Astrocyte (in vitro differentiated cells and primary cell): ENCODE data around the gene ZNF273. TPM values are rescaled to one million over a fixed set of nuclear protein-coding genes. Genes with fewer than 3 reads are reported as not detected.

Experiments
- DNase-seq: peaks from one replicate; pipeline ENCODE4 v3.0.0-alpha.2; 2010; ENCODE audit warnings: low read depth
- FAIRE-seq: peaks from 2 replicates; lab custom pipeline; 2011; peaks lifted over from hg19 to GRCh38; lab: Jason Lieb, UNC
- H2AFZ ChIP-seq: 2 replicates; pipeline ENCODE4 v1.6.0; 2012; ENCODE audit warnings: low read depth, low read length, inconsistent platforms
- H3K27ac ChIP-seq: 2 replicates; pipeline ENCODE4 v1.5.1; 2011; ENCODE audit warnings: low read depth, low read length, inconsistent platforms
- H3K27me3 ChIP-seq: 2 replicates; pipeline ENCODE4 v1.6.0; 2011; ENCODE audit warnings: low read length, inconsistent platforms; ENCODE audit not compliant: insufficient read depth
- H3K36me3 ChIP-seq: 2 replicates; pipeline ENCODE4 v1.5.1; 2011; ENCODE audit warnings: low read length, inconsistent platforms; ENCODE audit not compliant: insufficient read depth
- H3K4me1 ChIP-seq: 2 replicates; pipeline ENCODE4 v1.5.1; 2011; ENCODE audit warnings: low read length, inconsistent platforms; ENCODE audit not compliant: insufficient read depth
- H3K4me2 ChIP-seq: 2 replicates; pipeline ENCODE4 v1.6.0; 2012; ENCODE audit warnings: low read length, inconsistent platforms
- H3K4me3 ChIP-seq: 2 replicates; pipeline ENCODE4 v1.5.1; 2011; ENCODE audit warnings: low read depth, mild to moderate bottlenecking, low read length, inconsistent platforms; ENCODE audit not compliant: insufficient read depth
- H3K79me2 ChIP-seq: 2 replicates; pipeline ENCODE4 v1.6.0; 2012; ENCODE audit warnings: mild to moderate bottlenecking, low read length, inconsistent platforms; ENCODE audit not compliant: insufficient read depth
- H3K9ac ChIP-seq: 2 replicates; pipeline ENCODE4 v1.6.0; 2012; ENCODE audit warnings: mild to moderate bottlenecking, low read length, inconsistent platforms
- H3K9me3 ChIP-seq: 2 replicates; pipeline ENCODE4 v1.5.1; 2012; ENCODE audit warnings: low read depth, mild to moderate bottlenecking, low read length, inconsistent platforms; ENCODE audit not compliant: insufficient read depth
- H4K20me1 ChIP-seq: 2 replicates; pipeline ENCODE4 v1.6.0; 2012; ENCODE audit warnings: low read length, inconsistent platforms; ENCODE audit not compliant: insufficient read depth
- H3K27ac Mint-ChIP-seq: one replicate; pipeline ENCODE4 v1.8.0; 2021; ENCODE audit warnings: mild to moderate bottlenecking, mixed read lengths; ENCODE audit not compliant: unreplicated experiment
- H3K27me3 Mint-ChIP-seq: one replicate; pipeline ENCODE4 v1.8.0; 2021; ENCODE audit warnings: low read depth, mixed read lengths; ENCODE audit not compliant: unreplicated experiment
- H3K36me3 Mint-ChIP-seq: one replicate; pipeline ENCODE4 v1.8.0; 2021; ENCODE audit warnings: low read depth, mixed read lengths; ENCODE audit not compliant: unreplicated experiment
- H3K4me1 Mint-ChIP-seq: one replicate; pipeline ENCODE4 v1.8.0; 2021; ENCODE audit warnings: low read depth, mixed read lengths; ENCODE audit not compliant: unreplicated experiment
- H3K4me3 Mint-ChIP-seq: one replicate; pipeline ENCODE4 v1.8.0; 2021; ENCODE audit warnings: mild to moderate bottlenecking, moderate library complexity, mixed read lengths; ENCODE audit not compliant: unreplicated experiment
- H3K9me3 Mint-ChIP-seq: one replicate; pipeline ENCODE4 v1.8.0; 2021; ENCODE audit warnings: mild to moderate bottlenecking, mixed read lengths; ENCODE audit not compliant: unreplicated experiment
- EZH2 ChIP-seq: IDR thresholded peaks from 2 replicates; pipeline ENCODE4 v1.6.1; 2012; ENCODE audit warnings: mild to moderate bottlenecking, low read length, inconsistent platforms; ENCODE audit not compliant: insufficient read depth
- total RNA-seq: library from RNA; stranded (reverse); gene quantifications from 2 replicates; pipeline ENCODE4 v1.2.1, GENCODE V29; 2021
- TF ChIP-seq, protein P1 (sequence below): IDR thresholded peaks from 2 replicates; pipeline ENCODE4 v1.5.1; 2011; ENCODE audit warnings: low read depth, mild to moderate bottlenecking, inconsistent platforms, low read length, moderate library complexity; ENCODE audit not compliant: insufficient read depth

ZNF273 gene
- total RNA-seq, 1 donor from 2014 or later = 5.0 TPM

- H3K4me1 ChIP-seq = peaks cover 2% of the 10 kb centered on the region
- Mint-ChIP-seq H3K4me3 (no peak overlapping the region), H3K27ac (peak overlapping the region; percentile 72)
Measured at GRCh38 chr7:64882341-64883112, 20.5 kb upstream of the ZNF273 start.

GRCh38 chr7:64883113-64883905, 19.8 kb upstream of the ZNF273 start:
- peaks cover 53% of the 10 kb centered on the region for H3K27me3 Mint-ChIP-seq
- peak overlapping the region; percentile 5 for H3K4me3 ChIP-seq

More at GRCh38 chr7:64882341-64883112, 20.5 kb upstream of the ZNF273 start:
- Mint-ChIP-seq H3K9me3 (peaks cover 34% of the 10 kb centered on the region), H3K36me3 (peaks cover 1% of the 10 kb centered on the region), H3K4me1 (peaks cover 3% of the 10 kb centered on the region), H3K27me3 (peaks cover 47% of the 10 kb centered on the region)
- Histone ChIP-seq H3K4me3 (peak overlapping the region; percentile 5), H2AFZ (peak overlapping the region; percentile 60), H3K27me3 (no peaks in the 10 kb centered on the region), H3K9me3 (peaks cover 14% of the 10 kb centered on the region), H3K9ac (no peak overlapping the region), H3K79me2 (no peaks in the 10 kb centered on the region), H3K27ac (no peak overlapping the region), H3K36me3 (no peaks in the 10 kb centered on the region), H3K4me2 (peak overlapping the region; percentile 72), H4K20me1 (no peaks in the 10 kb centered on the region)
- TF ChIP-seq, protein P1, sequence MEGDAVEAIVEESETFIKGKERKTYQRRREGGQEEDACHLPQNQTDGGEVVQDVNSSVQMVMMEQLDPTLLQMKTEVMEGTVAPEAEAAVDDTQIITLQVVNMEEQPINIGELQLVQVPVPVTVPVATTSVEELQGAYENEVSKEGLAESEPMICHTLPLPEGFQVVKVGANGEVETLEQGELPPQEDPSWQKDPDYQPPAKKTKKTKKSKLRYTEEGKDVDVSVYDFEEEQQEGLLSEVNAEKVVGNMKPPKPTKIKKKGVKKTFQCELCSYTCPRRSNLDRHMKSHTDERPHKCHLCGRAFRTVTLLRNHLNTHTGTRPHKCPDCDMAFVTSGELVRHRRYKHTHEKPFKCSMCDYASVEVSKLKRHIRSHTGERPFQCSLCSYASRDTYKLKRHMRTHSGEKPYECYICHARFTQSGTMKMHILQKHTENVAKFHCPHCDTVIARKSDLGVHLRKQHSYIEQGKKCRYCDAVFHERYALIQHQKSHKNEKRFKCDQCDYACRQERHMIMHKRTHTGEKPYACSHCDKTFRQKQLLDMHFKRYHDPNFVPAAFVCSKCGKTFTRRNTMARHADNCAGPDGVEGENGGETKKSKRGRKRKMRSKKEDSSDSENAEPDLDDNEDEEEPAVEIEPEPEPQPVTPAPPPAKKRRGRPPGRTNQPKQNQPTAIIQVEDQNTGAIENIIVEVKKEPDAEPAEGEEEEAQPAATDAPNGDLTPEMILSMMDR = no peak
- TF ChIP-seq EZH2 = no peak
- DNase-seq = peak; percentile 20
- FAIRE-seq = no peak

More at GRCh38 chr7:64883113-64883905, 19.8 kb upstream of the ZNF273 start:
- no peak overlapping the region for H3K4me3 Mint-ChIP-seq
- H3K27ac Mint-ChIP-seq = no peak overlapping the region
- Histone ChIP-seq H3K36me3 (no peaks in the 10 kb centered on the region), H3K9me3 (peaks cover 14% of the 10 kb centered on the region), H3K4me1 (peaks cover 2% of the 10 kb centered on the region), H3K27me3 (no peaks in the 10 kb centered on the region), H3K4me2 (peak overlapping the region; percentile 72), H2AFZ (no peak overlapping the region), H3K79me2 (no peaks in the 10 kb centered on the region), H3K9ac (no peak overlapping the region), H4K20me1 (no peaks in the 10 kb centered on the region), H3K27ac (no peak overlapping the region)
- TF ChIP-seq, protein P1 = no peak
- no peak for TF ChIP-seq EZH2
- peaks cover 30% of the 10 kb centered on the region for H3K9me3 Mint-ChIP-seq
- DNase-seq (no peak), FAIRE-seq (no peak)
- peaks cover 3% of the 10 kb centered on the region for H3K4me1 Mint-ChIP-seq
- H3K36me3 Mint-ChIP-seq = peaks cover 1% of the 10 kb centered on the region
